ENCODE measurements around the gene EIF3I. TPM values are rescaled to one million over a fixed set of nuclear protein-coding genes. Genes with fewer than 3 reads are reported as not detected.
A peak's percentile ranks its signal among the peaks of the same experiment; 100 is the strongest.

The EIF3I gene
- total and polyA plus RNA-seq, 9 donors, result 159 to 183 (median 175) TPM

DNA sequence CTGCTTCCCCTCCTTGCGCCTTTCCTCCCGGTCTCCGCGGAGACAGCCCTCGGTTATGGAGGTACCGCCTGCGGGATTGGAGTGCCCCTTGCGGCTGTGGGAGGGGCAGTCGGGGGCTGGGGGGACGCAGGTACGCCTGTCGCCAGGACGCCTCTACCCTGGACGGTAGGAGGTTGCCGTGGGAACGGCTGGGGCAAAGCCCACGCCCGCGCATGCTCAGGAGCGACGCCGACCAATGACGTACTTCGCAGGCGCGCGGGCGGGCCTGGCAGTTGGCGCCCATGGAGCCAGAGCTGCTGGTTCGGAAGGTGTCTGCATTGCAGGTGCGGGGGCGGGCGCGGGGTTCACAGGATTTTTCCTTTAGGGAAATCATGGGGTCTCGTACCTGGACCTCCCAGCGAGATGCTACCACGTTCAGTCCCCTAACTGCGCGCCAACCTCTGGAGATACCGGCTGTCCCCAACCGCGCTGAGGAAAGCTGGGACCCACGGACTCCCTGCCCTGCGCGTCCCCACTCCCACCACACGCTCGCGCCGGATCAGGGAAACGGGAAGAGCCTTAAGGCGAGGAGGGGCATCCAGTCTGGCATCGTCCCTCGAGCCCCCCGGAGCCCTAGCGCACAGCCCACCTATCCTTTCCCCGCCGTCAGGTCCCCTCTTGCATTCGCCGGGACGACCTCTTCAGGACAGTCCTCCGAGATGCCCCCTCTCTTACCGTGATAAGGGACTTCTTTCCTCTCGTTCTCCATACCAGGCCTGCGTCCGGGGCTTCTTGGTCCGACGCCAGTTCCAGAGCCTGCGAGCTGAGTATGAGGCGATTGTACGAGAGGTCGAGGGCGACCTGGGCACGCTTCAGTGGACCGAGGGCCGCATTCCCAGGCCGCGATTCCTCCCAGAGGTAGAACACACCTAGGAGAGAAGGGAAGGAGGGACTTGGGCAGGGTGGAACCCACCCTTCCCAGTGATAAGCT is 16.5 kb upstream of the EIF3I start, which contains the start of gene IQCC:
Gene IQCC, plus strand, starts transcription at position 271 of the 970 bp plus-strand sequence. Its CDS starts 11 bp downstream, at position 282.
- WGBS (ENCODE audit: insufficient coverage), result under 1% methylated on average over 56 of the region's 77 CpGs
- H3K9me3 ChIP-seq (replicated peaks; ENCODE audit: control insufficient read depth, low read depth, low read length), result no peaks in the 10 kb centered on the region
- peak within 1 kb of the TSS; percentile 67 for H3K27ac ChIP-seq (ENCODE audit: low read length)
- H3K4me1 ChIP-seq (ENCODE audit: control insufficient read depth, insufficient read depth, low read length), result peaks cover 44% of the 10 kb centered on the region
- H3K36me3 ChIP-seq (ENCODE audit: control insufficient read depth, insufficient read depth, low read length), result peaks cover 22% of the 10 kb centered on the region
- DNase-seq, result peak; percentile 91
- no peaks in the 10 kb centered on the region for H3K27me3 ChIP-seq (ENCODE audit: control insufficient read depth, insufficient read depth, low read length)
- peak within 1 kb of the TSS; percentile 90 for H3K4me3 ChIP-seq (ENCODE audit: low read length)

DNA sequence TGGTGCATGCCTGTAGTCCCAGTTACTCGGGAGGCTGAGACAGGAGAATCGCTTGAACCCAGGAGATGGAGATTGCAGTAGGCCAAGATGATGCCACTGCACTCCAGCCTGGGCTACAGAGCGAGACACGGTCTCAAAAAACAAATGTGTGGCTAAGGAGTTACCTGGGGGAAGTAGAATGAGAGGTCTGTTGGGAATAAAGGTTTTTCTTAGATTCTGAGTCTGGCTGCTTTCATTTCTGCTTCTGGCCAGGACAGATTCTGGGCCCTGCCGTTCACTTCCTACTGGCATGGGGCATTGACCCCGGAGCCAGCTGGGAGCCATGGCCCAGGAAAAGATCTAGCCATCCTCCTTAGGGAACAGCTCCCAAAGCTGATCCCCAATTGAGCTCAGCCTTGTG is 13.7 kb upstream of the EIF3I start:
- DNase-seq, result no peak
- Histone ChIP-seq H3K4me1 (ENCODE audit: control insufficient read depth, insufficient read depth, low read length) (peaks cover 31% of the 10 kb centered on the region), H3K4me3 (ENCODE audit: low read length) (no peak overlapping the region), H3K27me3 (ENCODE audit: control insufficient read depth, insufficient read depth, low read length) (no peaks in the 10 kb centered on the region), H3K9me3 (replicated peaks; ENCODE audit: control insufficient read depth, low read depth, low read length) (no peaks in the 10 kb centered on the region), H3K27ac (ENCODE audit: low read length) (peak overlapping the region; percentile 62), H3K36me3 (ENCODE audit: control insufficient read depth, insufficient read depth, low read length) (peaks cover 27% of the 10 kb centered on the region)
- 98% methylated on average over 6 of the region's 6 CpGs for WGBS (ENCODE audit: insufficient coverage)

DNA sequence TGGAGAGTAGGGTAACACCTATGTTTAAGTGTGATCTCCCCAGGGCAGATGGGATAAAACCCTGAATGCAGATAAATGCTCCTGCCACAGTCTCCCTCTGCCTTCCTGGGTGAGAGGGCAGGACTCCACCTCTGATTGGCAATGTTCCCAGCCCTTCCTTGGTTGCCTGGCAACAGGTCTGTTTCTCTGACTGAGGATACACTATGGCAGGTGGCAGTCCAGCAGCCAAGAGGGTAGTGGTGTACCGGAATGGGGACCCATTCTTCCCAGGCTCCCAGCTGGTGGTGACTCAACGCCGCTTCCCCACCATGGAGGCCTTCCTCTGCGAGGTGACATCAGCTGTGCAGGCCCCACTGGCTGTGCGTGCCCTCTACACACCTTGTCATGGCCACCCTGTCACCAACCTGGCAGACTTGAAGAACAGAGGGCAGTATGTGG is 13.3 kb upstream of the EIF3I start, which contains the start of gene DCDC2B:
Gene DCDC2B, plus strand, starts transcription at position 199 of the 438 bp plus-strand sequence. Its CDS starts 5 bp downstream, at position 204.
- Histone ChIP-seq H3K27ac (ENCODE audit: low read length) (peak within 1 kb of the TSS; percentile 62), H3K36me3 (ENCODE audit: control insufficient read depth, insufficient read depth, low read length) (peaks cover 26% of the 10 kb centered on the region), H3K4me3 (ENCODE audit: low read length) (no peak within 1 kb of the TSS), H3K4me1 (ENCODE audit: control insufficient read depth, insufficient read depth, low read length) (peaks cover 31% of the 10 kb centered on the region), H3K9me3 (replicated peaks; ENCODE audit: control insufficient read depth, low read depth, low read length) (no peaks in the 10 kb centered on the region), H3K27me3 (ENCODE audit: control insufficient read depth, insufficient read depth, low read length) (no peaks in the 10 kb centered on the region)
- 85% methylated on average over 4 of the region's 5 CpGs for WGBS (ENCODE audit: insufficient coverage)
- DNase-seq, result peak; percentile 78

DNA sequence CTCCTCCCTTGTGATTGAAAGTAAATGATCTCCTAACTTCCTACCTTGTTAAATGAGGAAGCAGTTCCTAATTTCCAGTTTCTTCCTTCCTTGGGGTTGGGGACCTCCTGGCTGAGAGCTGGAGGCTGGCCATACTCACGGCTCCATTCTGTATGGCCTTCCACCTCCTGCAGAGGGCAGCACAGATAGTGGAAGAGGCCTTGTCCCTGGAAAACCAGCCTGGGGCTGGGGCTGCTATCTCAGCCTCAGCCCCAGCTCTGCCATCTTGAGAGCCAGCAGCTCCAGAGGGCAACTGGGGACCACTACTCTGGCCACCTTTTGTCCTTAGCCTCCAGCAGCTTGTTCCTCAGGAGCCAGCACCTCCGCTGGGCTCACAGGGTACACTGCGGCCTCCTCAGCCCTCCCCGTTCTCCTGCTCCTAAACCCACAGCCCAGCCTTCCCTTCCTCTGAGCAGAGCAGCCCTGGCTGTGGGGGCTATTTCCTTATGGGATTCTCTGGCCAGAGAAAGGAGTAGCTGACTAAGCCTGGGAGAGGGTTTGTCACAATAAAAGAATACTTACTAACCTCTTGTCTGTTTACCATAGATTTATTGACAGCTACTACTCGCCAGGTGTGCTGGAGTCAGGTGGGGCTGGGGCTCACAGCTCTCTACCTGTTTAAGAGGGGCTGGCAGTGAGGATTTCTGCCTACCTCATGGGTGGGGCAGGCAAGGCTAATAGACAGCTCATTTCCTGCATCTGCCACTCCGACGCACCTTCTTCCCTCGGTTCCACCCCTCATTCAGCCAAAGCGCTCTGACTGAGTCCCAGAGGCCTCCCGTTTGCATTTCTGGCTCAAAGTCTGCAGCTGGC is 6.4 kb upstream of the EIF3I start:
- Histone ChIP-seq H3K9me3 (replicated peaks; ENCODE audit: control insufficient read depth, low read depth, low read length) (no peaks in the 10 kb centered on the region), H3K4me1 (ENCODE audit: control insufficient read depth, insufficient read depth, low read length) (peaks cover 5% of the 10 kb centered on the region), H3K27ac (ENCODE audit: low read length) (no peak overlapping the region), H3K4me3 (ENCODE audit: low read length) (no peak overlapping the region), H3K36me3 (ENCODE audit: control insufficient read depth, insufficient read depth, low read length) (peaks cover 61% of the 10 kb centered on the region), H3K27me3 (ENCODE audit: control insufficient read depth, insufficient read depth, low read length) (no peaks in the 10 kb centered on the region)
- DNase-seq, result peak; percentile 66
- 17% methylated on average over 1 of the region's 10 CpGs for WGBS (ENCODE audit: insufficient coverage)

DNA sequence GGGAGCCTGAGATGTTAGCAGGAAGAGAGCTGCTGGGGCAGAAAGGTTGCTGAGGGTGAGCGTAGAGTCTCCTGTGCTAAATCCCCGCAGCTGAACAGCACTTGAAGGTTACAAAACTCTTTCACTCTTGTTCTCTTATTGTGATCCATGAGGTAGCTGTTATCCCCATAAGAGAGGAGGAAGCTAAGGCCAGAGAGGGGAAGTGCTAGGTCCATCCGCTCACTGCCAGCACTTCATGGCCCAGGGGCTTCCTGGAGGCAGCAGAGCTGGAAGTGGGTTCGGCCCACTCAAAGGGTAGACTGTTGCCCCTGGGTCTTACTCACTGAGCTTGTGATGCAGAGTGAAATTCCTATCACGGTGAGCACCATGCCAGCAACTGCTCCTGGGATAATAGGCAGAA is 5.6 kb upstream of the EIF3I start:
- H3K36me3 ChIP-seq (ENCODE audit: control insufficient read depth, insufficient read depth, low read length), result peaks cover 64% of the 10 kb centered on the region
- H3K9me3 ChIP-seq (replicated peaks; ENCODE audit: control insufficient read depth, low read depth, low read length), result no peaks in the 10 kb centered on the region
- H3K4me1 ChIP-seq (ENCODE audit: control insufficient read depth, insufficient read depth, low read length), result peaks cover 13% of the 10 kb centered on the region
- H3K27ac ChIP-seq (ENCODE audit: low read length), result no peak overlapping the region
- DNase-seq, result no peak
- H3K27me3 ChIP-seq (ENCODE audit: control insufficient read depth, insufficient read depth, low read length), result no peaks in the 10 kb centered on the region
- WGBS (ENCODE audit: insufficient coverage), result 87% methylated on average over 3 of the region's 5 CpGs
- H3K4me3 ChIP-seq (ENCODE audit: low read length), result no peak overlapping the region

DNA sequence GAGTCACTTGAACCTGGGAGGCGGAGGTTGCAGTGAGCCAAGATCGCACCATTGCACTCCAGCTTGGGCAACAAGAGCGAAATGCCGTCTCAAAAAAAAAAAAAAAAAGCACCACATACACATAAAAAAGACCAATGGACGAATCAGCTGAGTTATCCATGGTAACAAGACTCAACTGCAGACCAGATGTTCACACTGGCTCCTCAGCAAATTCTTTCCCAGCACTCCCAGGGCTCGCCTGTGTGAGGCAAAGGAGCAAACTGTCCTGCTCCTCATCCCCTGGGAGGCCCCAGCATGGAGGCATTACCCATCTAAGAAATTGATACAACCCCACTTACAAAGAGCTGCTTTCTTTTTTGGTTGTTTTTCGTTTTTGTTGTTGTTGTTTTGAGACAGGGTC is 3.2 kb upstream of the EIF3I start:
- Histone ChIP-seq H3K4me1 (ENCODE audit: control insufficient read depth, insufficient read depth, low read length) (peaks cover 26% of the 10 kb centered on the region), H3K27ac (ENCODE audit: low read length) (no peak overlapping the region), H3K9me3 (replicated peaks; ENCODE audit: control insufficient read depth, low read depth, low read length) (no peaks in the 10 kb centered on the region), H3K4me3 (ENCODE audit: low read length) (no peak overlapping the region), H3K27me3 (ENCODE audit: control insufficient read depth, insufficient read depth, low read length) (no peaks in the 10 kb centered on the region), H3K36me3 (ENCODE audit: control insufficient read depth, insufficient read depth, low read length) (peaks cover 62% of the 10 kb centered on the region)
- no peak for DNase-seq
- no CpG with 5 or more reads among the region's 7 CpGs for WGBS (ENCODE audit: insufficient coverage)

DNA sequence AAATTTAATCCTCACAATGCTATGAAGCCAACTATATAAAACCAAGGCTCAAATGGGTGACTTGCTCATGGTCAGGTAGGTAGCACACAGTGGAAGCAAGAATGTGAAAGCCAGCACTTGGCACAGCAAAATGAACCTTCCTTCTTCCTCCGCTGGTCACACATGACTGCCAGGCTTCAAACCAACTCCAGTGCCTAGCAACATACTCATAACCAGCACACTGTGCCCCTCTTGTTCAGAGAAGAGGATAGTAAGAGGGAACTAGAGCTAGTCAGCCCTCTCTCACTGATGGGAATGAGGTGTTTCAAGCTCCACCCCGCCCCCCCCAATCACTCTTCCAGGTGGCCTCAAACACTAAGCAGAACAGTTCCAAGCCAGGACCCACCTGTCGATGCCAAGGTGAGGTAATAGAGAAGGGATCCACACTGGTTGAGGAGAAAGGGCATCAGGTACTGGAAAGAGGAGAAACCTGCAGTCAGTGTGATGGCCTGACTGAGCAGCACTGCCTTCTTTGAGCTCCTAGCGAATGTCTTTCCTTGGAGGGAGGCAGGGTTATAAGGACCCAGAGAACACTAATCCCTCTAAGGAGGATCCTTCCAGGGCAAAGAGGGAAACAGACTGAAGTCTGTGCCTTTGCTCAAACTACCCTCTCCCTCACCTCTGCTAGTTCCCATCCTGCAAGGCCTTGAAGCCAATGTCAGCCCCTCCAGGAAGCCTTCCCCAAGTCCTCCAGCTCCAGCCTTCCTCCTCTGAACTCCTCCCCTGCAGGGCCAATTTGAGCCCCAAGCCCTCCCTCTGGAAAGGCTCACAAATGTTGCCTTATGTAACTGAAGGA is 1.2 kb upstream of the EIF3I start:
- Histone ChIP-seq H3K36me3 (ENCODE audit: control insufficient read depth, insufficient read depth, low read length) (peaks cover 56% of the 10 kb centered on the region), H3K4me1 (ENCODE audit: control insufficient read depth, insufficient read depth, low read length) (peaks cover 26% of the 10 kb centered on the region), H3K9me3 (replicated peaks; ENCODE audit: control insufficient read depth, low read depth, low read length) (no peaks in the 10 kb centered on the region), H3K27me3 (ENCODE audit: control insufficient read depth, insufficient read depth, low read length) (no peaks in the 10 kb centered on the region), H3K27ac (ENCODE audit: low read length) (peak overlapping the region; percentile 82), H3K4me3 (ENCODE audit: low read length) (peak overlapping the region; percentile 73)
- 100% methylated on average over 1 of the region's 4 CpGs for WGBS (ENCODE audit: insufficient coverage)
- no peak for DNase-seq

DNA sequence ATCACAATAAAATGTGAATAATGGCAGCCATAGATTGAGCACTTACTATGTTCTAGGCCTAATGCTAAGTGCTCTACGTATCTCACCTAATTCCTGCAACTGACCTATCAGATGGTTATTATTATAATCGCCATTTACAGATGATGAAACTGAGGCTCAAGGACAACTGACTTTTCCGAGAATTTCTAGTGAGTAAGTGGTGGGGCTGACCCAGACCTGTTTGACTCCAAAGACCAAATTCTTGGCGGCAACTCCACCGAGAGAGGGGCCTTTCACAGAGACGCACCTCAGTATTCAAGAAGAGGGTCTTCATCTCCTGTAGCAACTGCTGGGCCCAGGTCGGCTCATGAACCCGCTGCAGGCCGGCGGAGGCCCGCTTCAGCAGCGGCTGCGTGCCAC is 627 bp upstream of the EIF3I start:
- no peaks in the 10 kb centered on the region for H3K27me3 ChIP-seq (ENCODE audit: control insufficient read depth, insufficient read depth, low read length)
- H3K4me3 ChIP-seq (ENCODE audit: low read length), result peak overlapping the region; percentile 73
- no peak for DNase-seq
- H3K36me3 ChIP-seq (ENCODE audit: control insufficient read depth, insufficient read depth, low read length), result peaks cover 54% of the 10 kb centered on the region
- H3K9me3 ChIP-seq (replicated peaks; ENCODE audit: control insufficient read depth, low read depth, low read length), result no peaks in the 10 kb centered on the region
- peak overlapping the region; percentile 82 for H3K27ac ChIP-seq (ENCODE audit: low read length)
- 8% methylated on average over 12 of the region's 13 CpGs for WGBS (ENCODE audit: insufficient coverage)
- H3K4me1 ChIP-seq (ENCODE audit: control insufficient read depth, insufficient read depth, low read length), result peaks cover 23% of the 10 kb centered on the region

DNA sequence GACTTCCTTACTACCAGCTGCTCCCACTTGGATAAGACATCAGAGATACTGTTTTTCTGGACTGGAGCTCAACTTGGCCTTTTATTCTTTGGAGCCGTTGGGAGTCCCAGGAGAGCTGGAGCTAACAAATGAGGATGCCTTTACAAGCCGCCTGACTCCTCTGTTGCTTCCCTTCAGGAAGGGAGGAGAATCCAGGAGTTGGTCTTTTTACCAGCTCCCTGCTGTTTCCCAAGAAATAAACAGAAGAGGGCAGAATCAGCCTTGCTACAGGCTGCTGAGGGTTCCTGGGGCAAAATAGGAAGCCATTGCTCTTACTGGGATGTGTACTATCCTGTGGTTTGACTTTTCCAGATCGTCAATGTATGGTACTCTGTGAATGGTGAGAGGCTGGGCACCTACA is 1.5 kb downstream of the EIF3I start:
- no peak for DNase-seq
- H3K36me3 ChIP-seq (ENCODE audit: control insufficient read depth, insufficient read depth, low read length), result peaks cover 59% of the 10 kb centered on the region
- H3K27me3 ChIP-seq (ENCODE audit: control insufficient read depth, insufficient read depth, low read length), result no peaks in the 10 kb centered on the region
- no peak overlapping the region for H3K27ac ChIP-seq (ENCODE audit: low read length)
- WGBS (ENCODE audit: insufficient coverage), result 62% methylated on average over 3 of the region's 3 CpGs
- no peak overlapping the region for H3K4me3 ChIP-seq (ENCODE audit: low read length)
- no peaks in the 10 kb centered on the region for H3K9me3 ChIP-seq (replicated peaks; ENCODE audit: control insufficient read depth, low read depth, low read length)
- peaks cover 23% of the 10 kb centered on the region for H3K4me1 ChIP-seq (ENCODE audit: control insufficient read depth, insufficient read depth, low read length)

All from muscle of leg (tissue), 11 donors.